Measurements from ENCODE around the gene SOX8.

Gene SOX8

GRCh38 chr16:991773-992172, 10.2 kb downstream of the SOX8 start:
- no peak overlapping the region for H3K4me3 ChIP-seq (replicated peaks; ENCODE audit: low read depth, low read length)
- DNase-seq (ENCODE audit: low read depth), result no peak
- no peak for TF ChIP-seq CTCF (IDR thresholded peaks at IDR 0.05; ENCODE audit: low read length, missing control alignments)

- TF ChIP-seq CTCF (IDR thresholded peaks at IDR 0.05; ENCODE audit: low read length, missing control alignments), result no peak
- no peak overlapping the region for H3K4me3 ChIP-seq (replicated peaks; ENCODE audit: low read depth, low read length)
- DNase-seq (ENCODE audit: low read depth), result no peak
Measured at GRCh38 chr16:993731-994130, 12.2 kb downstream of the SOX8 start.

GRCh38 chr16:995087-995486, 13.5 kb downstream of the SOX8 start:
- DNase-seq (ENCODE audit: low read depth), result peak; percentile 59
- H3K4me3 ChIP-seq (replicated peaks; ENCODE audit: low read depth, low read length), result no peak overlapping the region
- no peak for TF ChIP-seq CTCF (IDR thresholded peaks at IDR 0.05; ENCODE audit: low read length, missing control alignments)

- TF ChIP-seq CTCF (IDR thresholded peaks at IDR 0.05; ENCODE audit: low read length, missing control alignments), result no peak
Measured at GRCh38 chr16:995783-996182, 14.2 kb downstream of the SOX8 start.

GRCh38 chr16:996681-997080, 15.1 kb downstream of the SOX8 start:
- TF ChIP-seq CTCF (IDR thresholded peaks at IDR 0.05; ENCODE audit: low read length, missing control alignments), result no peak
- no peak overlapping the region for H3K4me3 ChIP-seq (replicated peaks; ENCODE audit: low read depth, low read length)
- no peak for DNase-seq (ENCODE audit: low read depth)

More at GRCh38 chr16:995783-996182, 14.2 kb downstream of the SOX8 start:
- no peak overlapping the region for H3K4me3 ChIP-seq (replicated peaks; ENCODE audit: low read depth, low read length)
- no peak for DNase-seq (ENCODE audit: low read depth)

- no peak overlapping the region for H3K4me3 ChIP-seq (replicated peaks; ENCODE audit: low read depth, low read length)
Measured at GRCh38 chr16:997440-998051, 16.0 kb downstream of the SOX8 start.

More at GRCh38 chr16:997440-998051, 16.0 kb downstream of the SOX8 start:
- DNase-seq (ENCODE audit: low read depth), result peak; percentile 25
- TF ChIP-seq CTCF (IDR thresholded peaks at IDR 0.05; ENCODE audit: low read length, missing control alignments), result no peak

All from fibroblast of pulmonary artery (primary cell).